Natural killer cell treated with Interleukin-12 subunit alpha and Interleukin-12 subunit beta and Interleukin-15 and Interleukin-18, amount 100 ng/mL, for 72 hours (primary cell): Measurements from ENCODE around the gene UBIAD1. TPM values are rescaled to one million over a fixed set of nuclear protein-coding genes. Genes with fewer than 3 reads are reported as not detected.

Experiments
- ATAC-seq, 2 donors: fragments of 150-1000 bp; cut with Tn5 transposase in 1 of 2; sonication (Bioruptor Pico), chemical (Tn5 transposase) in 1 of 2; 2 replicates each; pipeline ENCODE4 v1.10.0; 2021
- DNase-seq: peaks from one replicate; pipeline ENCODE4 v3.0.0; 2022; ENCODE audit warnings: low spot score
- H3K27ac Mint-ChIP-seq, 2 donors: 1 replicate in 1 of 2; 2 replicates in 1 of 2; pipeline ENCODE4 v1.8.0; 2022; ENCODE audit warnings: mixed read lengths in 2 of 2, mild to moderate bottlenecking in 1 of 2, moderate library complexity in 1 of 2
- H3K27me3 Mint-ChIP-seq, 2 donors: 1 replicate in 1 of 2; 2 replicates in 1 of 2; pipeline ENCODE4 v1.8.0; 2022; ENCODE audit warnings: mixed read lengths in 2 of 2
- H3K36me3 Mint-ChIP-seq: one replicate; pipeline ENCODE4 v1.8.0; 2022; ENCODE audit warnings: mixed read lengths
- H3K4me1 Mint-ChIP-seq, 2 donors: 1 replicate in 1 of 2; 2 replicates in 1 of 2; pipeline ENCODE4 v1.8.0; 2022; ENCODE audit warnings: low read depth in 2 of 2, mixed read lengths in 2 of 2, mild to moderate bottlenecking in 1 of 2
- H3K4me3 Mint-ChIP-seq: one replicate; pipeline ENCODE4 v1.8.0; 2022; ENCODE audit warnings: mixed read lengths
- H3K9me3 Mint-ChIP-seq: 2 replicates; pipeline ENCODE4 v1.8.0; 2022; ENCODE audit warnings: mixed read lengths
- total RNA-seq, 2 donors: library from RNA; stranded (reverse); gene quantifications; one replicate each; pipeline ENCODE4 v1.2.3, GENCODE V29; 2022

Gene UBIAD1
- total RNA-seq, 2 donors from 2014 or later = 19.0 to 41.8 TPM

GRCh38 chr1:11307852-11308251, 34.9 kb downstream of the UBIAD1 start:
- Mint-ChIP-seq H3K27ac (no peak overlapping the region), H3K36me3 (no peaks in the 10 kb centered on the region), H3K9me3 (no peaks in the 10 kb centered on the region), H3K4me3 (no peak overlapping the region), H3K4me1 (peaks cover 4 to 6% of the 10 kb centered on the region in 2 donors), H3K27me3 (no peaks in the 10 kb centered on the region)
- DNase-seq (no peak), ATAC-seq (no peak)

- Mint-ChIP-seq H3K27ac (no peak overlapping the region), H3K4me3 (no peak overlapping the region), H3K4me1 (peaks cover 4 to 6% of the 10 kb centered on the region in 2 donors), H3K27me3 (no peaks in the 10 kb centered on the region), H3K36me3 (no peaks in the 10 kb centered on the region), H3K9me3 (no peaks in the 10 kb centered on the region)
- no peak for DNase-seq
- no peak for ATAC-seq
These were observed 35.8 kb downstream of the UBIAD1 start for GRCh38 chr1:11308699-11309224.

- peaks cover 4 to 6% of the 10 kb centered on the region in 2 donors for H3K4me1 Mint-ChIP-seq
- H3K27me3 Mint-ChIP-seq = no peaks in the 10 kb centered on the region
- no peaks in the 10 kb centered on the region for H3K36me3 Mint-ChIP-seq
- H3K4me3 Mint-ChIP-seq = no peak overlapping the region
- DNase-seq (no peak), ATAC-seq (no peak)
- H3K27ac Mint-ChIP-seq = no peak overlapping the region
- no peaks in the 10 kb centered on the region for H3K9me3 Mint-ChIP-seq
These were observed 36.4 kb downstream of the UBIAD1 start for GRCh38 chr1:11309385-11309784.

- Mint-ChIP-seq H3K27ac (no peak overlapping the region), H3K4me3 (no peak overlapping the region), H3K9me3 (no peaks in the 10 kb centered on the region), H3K27me3 (peaks cover 0 to 7% of the 10 kb centered on the region in 2 donors), H3K36me3 (no peaks in the 10 kb centered on the region), H3K4me1 (peaks cover 4 to 6% of the 10 kb centered on the region in 2 donors)
- no peak for ATAC-seq
- DNase-seq = no peak
These were observed 39.1 kb downstream of the UBIAD1 start for GRCh38 chr1:11311816-11312755.

GRCh38 chr1:11314959-11315358, 42.0 kb downstream of the UBIAD1 start:
- H3K36me3 Mint-ChIP-seq = no peaks in the 10 kb centered on the region
- no peaks in the 10 kb centered on the region for H3K9me3 Mint-ChIP-seq
- H3K27ac Mint-ChIP-seq = no peak overlapping the region
- no peak overlapping the region for H3K4me3 Mint-ChIP-seq
- H3K27me3 Mint-ChIP-seq = peaks cover 0 to 7% of the 10 kb centered on the region in 2 donors
- DNase-seq (no peak), ATAC-seq (no peak)
- H3K4me1 Mint-ChIP-seq = peaks cover 4 to 6% of the 10 kb centered on the region in 2 donors

GRCh38 chr1:11316701-11317100, 43.7 kb downstream of the UBIAD1 start:
- no peaks in the 10 kb centered on the region for H3K9me3 Mint-ChIP-seq
- DNase-seq = no peak
- no peak overlapping the region for H3K4me3 Mint-ChIP-seq
- peaks cover 0 to 7% of the 10 kb centered on the region in 2 donors for H3K27me3 Mint-ChIP-seq
- H3K4me1 Mint-ChIP-seq = peaks cover 6 to 10% of the 10 kb centered on the region in 2 donors
- H3K36me3 Mint-ChIP-seq = no peaks in the 10 kb centered on the region
- no peak for ATAC-seq
- no peak overlapping the region for H3K27ac Mint-ChIP-seq

GRCh38 chr1:11318982-11319381, 46.0 kb downstream of the UBIAD1 start:
- H3K36me3 Mint-ChIP-seq = no peaks in the 10 kb centered on the region
- no peaks in the 10 kb centered on the region for H3K9me3 Mint-ChIP-seq
- no peak for DNase-seq
- H3K27ac Mint-ChIP-seq = no peak overlapping the region
- no peak for ATAC-seq
- H3K4me1 Mint-ChIP-seq = peaks cover 0 to 16% of the 10 kb centered on the region in 2 donors
- no peak overlapping the region for H3K4me3 Mint-ChIP-seq
- H3K27me3 Mint-ChIP-seq = peaks cover 0 to 7% of the 10 kb centered on the region in 2 donors

- H3K27me3 Mint-ChIP-seq = peaks cover 0 to 7% of the 10 kb centered on the region in 2 donors
- DNase-seq (peak; percentile 62), ATAC-seq (peak in 1 of 2 donors; percentile 48)
- no peaks in the 10 kb centered on the region for H3K9me3 Mint-ChIP-seq
- no peaks in the 10 kb centered on the region for H3K36me3 Mint-ChIP-seq
- peaks cover 0 to 16% of the 10 kb centered on the region in 2 donors for H3K4me1 Mint-ChIP-seq
- peak overlapping the region in 1 of 2 donors; percentile 58 for H3K27ac Mint-ChIP-seq
- H3K4me3 Mint-ChIP-seq = no peak overlapping the region
These were observed 47.3 kb downstream of the UBIAD1 start for GRCh38 chr1:11320153-11320936.

- Mint-ChIP-seq H3K4me3 (no peak overlapping the region), H3K4me1 (peaks cover 0 to 16% of the 10 kb centered on the region in 2 donors), H3K36me3 (no peaks in the 10 kb centered on the region), H3K27me3 (peaks cover 0 to under 1% of the 10 kb centered on the region in 2 donors), H3K9me3 (no peaks in the 10 kb centered on the region), H3K27ac (peak overlapping the region in 1 of 2 donors; percentile 51)
- ATAC-seq = no peak
- DNase-seq = no peak
These were observed 48.9 kb downstream of the UBIAD1 start for GRCh38 chr1:11321656-11322491.

GRCh38 chr1:11324567-11325165, 51.7 kb downstream of the UBIAD1 start:
- no peak for ATAC-seq
- Mint-ChIP-seq H3K27me3 (no peaks in the 10 kb centered on the region), H3K4me1 (peaks cover 0 to 19% of the 10 kb centered on the region in 2 donors), H3K9me3 (no peaks in the 10 kb centered on the region), H3K4me3 (no peak overlapping the region), H3K27ac (no peak overlapping the region), H3K36me3 (no peaks in the 10 kb centered on the region)
- DNase-seq = no peak

- H3K4me1 Mint-ChIP-seq = peaks cover 0 to 15% of the 10 kb centered on the region in 2 donors
- no peak overlapping the region for H3K27ac Mint-ChIP-seq
- H3K9me3 Mint-ChIP-seq = no peaks in the 10 kb centered on the region
- H3K4me3 Mint-ChIP-seq = no peak overlapping the region
- DNase-seq (no peak), ATAC-seq (no peak)
- no peaks in the 10 kb centered on the region for H3K27me3 Mint-ChIP-seq
- H3K36me3 Mint-ChIP-seq = no peaks in the 10 kb centered on the region
These were observed 53.1 kb downstream of the UBIAD1 start for GRCh38 chr1:11326070-11326469.

- no peaks in the 10 kb centered on the region for H3K9me3 Mint-ChIP-seq
- DNase-seq = no peak
- H3K27ac Mint-ChIP-seq = no peak overlapping the region
- H3K4me3 Mint-ChIP-seq = no peak overlapping the region
- H3K36me3 Mint-ChIP-seq = no peaks in the 10 kb centered on the region
- H3K4me1 Mint-ChIP-seq = peaks cover 5 to 7% of the 10 kb centered on the region in 2 donors
- ATAC-seq = no peak
- H3K27me3 Mint-ChIP-seq = no peaks in the 10 kb centered on the region
These were observed 55.4 kb downstream of the UBIAD1 start for GRCh38 chr1:11328444-11328843.

- Mint-ChIP-seq H3K4me3 (no peak overlapping the region), H3K27ac (no peak overlapping the region), H3K27me3 (no peaks in the 10 kb centered on the region), H3K9me3 (no peaks in the 10 kb centered on the region), H3K4me1 (peaks cover 11 to 17% of the 10 kb centered on the region in 2 donors), H3K36me3 (no peaks in the 10 kb centered on the region)
- no peak for ATAC-seq
- no peak for DNase-seq
These were observed 57.4 kb downstream of the UBIAD1 start for GRCh38 chr1:11330411-11330810.
